Measurements from ENCODE around the gene LSP1.

GRCh38 chr11:1847006-1847735 lies 5.7 kb upstream of the LSP1 start:
- no peak for TF ChIP-seq CTCF (conservative IDR thresholded peaks at IDR 0.05 in 1 of 2, IDR thresholded peaks at IDR 0.05 in 1 of 2; ENCODE audit: low read depth in 1 of 2, low read length in 2 of 2)
- no peak for TF ChIP-seq EZH2 (IDR thresholded peaks at IDR 0.05; ENCODE audit: low read length, missing control alignments)

Data from fibroblast of lung (primary cell).